Stimulated activated CD4-positive, alpha-beta T cell treated with anti-CD3 and anti-CD28 coated beads, Interleukin-1b, Interleukin-23, amount 100 ng/mL, for 48 hours (primary cell): ENCODE data around the gene SLC38A2.

Experiments
- DNase-seq: peaks from one replicate; pipeline ENCODE4 v3.0.0-alpha.2; 2020

Gene SLC38A2

DNA sequence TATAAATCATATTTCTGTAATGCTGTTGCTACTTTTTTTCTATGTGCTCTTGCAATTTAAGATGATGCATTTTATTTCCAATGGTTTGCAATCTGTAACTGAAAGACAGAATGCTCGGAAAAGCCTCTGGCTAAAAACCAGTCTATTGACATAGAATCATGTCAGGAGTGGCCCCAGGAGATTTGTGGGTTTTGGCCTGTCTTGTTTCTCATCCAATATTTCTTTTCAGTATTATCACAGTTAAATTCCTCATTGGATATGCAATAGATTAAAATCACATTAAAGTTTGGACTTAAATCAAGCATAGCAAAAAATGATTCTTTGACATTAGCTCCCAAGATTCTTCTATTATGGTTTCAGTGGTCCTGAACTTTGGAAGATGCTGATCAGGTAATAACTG is 19.1 kb upstream of the SLC38A2 start:
- DNase-seq: no peak

DNA sequence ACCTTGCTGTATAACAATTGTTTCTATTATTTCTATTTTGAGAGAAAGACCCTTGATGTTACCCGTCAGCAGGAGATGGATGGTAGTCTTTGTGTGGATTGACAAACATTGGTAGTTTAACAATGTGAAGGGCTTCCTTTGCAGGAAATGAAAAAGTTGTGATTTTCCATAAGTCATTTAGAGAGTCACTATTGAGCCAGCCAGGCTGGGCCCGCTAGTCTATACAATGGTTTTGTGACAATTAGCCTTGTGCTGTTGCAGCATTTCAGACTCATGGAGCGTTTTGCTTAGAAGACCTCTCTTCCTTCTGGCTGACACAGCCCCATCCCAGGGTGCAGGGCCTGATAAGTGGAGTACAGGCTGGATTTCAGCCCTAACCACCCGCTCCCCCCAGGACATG is 18.3 kb upstream of the SLC38A2 start:
- no peak for DNase-seq

DNA sequence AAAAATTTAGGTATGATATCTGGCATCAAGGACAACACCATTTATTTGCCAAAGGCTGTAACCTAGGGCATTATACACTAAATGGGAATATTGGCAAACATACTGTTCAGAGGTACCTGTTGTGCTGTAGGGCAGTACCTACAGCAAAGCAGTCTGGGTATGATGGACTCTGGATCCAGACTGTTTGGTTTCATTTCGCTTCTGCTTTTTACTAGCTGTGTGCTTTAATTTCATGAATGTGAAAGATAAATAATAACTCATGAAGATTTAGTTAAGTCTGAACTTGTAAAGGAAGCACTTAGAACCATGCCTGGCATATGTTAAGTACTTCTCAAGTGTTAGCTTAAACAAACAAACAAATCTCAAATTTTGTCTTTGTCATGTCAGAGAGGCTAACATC is 17.7 kb upstream of the SLC38A2 start:
- no peak for DNase-seq

DNA sequence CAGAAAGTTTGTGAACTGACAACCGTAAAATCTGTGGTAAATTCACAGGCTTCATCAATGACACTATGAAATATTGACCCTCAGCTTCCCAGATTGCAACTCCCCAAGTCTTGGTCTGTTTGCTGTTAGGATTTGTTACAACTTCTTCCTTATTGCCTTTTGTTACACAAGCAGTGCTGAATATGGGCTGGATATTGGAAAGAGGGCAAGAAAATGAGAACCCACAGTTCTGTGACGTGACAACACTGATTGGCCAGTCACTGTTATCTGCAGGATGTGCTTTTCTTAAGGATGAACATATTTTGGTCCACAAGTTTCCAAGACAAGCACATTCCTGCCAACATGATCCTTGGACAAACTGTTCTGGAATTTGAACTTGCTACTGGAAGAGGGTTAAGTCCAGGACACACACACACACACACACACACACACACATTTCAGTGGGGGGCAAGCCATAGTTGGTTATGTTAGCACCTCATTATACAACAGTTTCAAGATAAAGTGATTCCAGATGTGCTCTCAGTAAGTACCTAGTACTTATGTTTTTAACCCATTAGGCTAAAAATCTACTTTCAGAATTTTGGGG is 16.6 kb upstream of the SLC38A2 start:
- DNase-seq: no peak

DNA sequence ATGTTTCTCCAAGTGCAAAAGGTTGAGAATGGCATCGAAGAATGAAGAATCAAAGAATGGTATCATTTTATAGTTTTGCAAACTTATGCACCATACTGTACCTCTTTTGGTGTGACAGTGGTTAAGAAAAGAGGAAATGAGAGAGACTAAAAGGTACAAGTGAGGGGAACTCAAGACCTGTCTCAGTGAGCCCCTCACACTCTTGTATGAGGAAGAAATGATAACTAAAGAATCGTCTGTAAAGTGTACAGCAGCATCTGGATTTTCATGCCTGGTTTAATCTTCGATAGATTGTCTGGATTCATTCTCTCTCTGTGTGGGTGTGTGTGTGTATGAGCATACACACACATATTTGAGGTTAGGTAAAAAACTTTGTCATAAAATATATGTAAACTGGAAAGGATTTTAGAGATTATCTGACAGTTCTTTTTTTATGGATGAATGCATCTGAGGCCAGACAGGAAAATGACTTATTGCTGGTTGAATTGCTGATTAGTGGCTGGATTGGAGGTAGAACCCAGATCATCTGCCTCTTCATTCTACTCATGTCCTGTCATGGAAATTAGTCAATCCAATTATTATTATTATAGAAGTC is 16.0 kb upstream of the SLC38A2 start:
- no peak for DNase-seq

DNA sequence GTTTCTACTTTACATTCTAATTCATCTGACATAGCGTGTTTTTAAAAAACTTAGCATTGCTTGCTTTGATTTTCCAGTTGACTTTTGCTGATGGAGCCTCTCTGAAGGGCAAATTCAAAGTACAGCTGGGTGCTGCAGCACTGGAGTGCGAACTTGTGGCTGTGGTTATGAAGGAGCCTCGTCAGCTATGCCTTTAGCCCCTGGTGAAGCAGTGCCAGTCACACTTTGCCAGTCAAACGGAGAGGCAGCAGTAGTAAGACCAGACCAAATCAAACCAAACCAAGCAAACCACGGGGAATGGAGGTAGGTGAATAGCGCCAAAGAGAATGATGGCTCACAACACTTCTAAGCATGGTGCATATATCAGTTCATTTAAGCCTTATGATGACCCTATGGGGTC is 15.1 kb upstream of the SLC38A2 start:
- peak; percentile 71 for DNase-seq

DNA sequence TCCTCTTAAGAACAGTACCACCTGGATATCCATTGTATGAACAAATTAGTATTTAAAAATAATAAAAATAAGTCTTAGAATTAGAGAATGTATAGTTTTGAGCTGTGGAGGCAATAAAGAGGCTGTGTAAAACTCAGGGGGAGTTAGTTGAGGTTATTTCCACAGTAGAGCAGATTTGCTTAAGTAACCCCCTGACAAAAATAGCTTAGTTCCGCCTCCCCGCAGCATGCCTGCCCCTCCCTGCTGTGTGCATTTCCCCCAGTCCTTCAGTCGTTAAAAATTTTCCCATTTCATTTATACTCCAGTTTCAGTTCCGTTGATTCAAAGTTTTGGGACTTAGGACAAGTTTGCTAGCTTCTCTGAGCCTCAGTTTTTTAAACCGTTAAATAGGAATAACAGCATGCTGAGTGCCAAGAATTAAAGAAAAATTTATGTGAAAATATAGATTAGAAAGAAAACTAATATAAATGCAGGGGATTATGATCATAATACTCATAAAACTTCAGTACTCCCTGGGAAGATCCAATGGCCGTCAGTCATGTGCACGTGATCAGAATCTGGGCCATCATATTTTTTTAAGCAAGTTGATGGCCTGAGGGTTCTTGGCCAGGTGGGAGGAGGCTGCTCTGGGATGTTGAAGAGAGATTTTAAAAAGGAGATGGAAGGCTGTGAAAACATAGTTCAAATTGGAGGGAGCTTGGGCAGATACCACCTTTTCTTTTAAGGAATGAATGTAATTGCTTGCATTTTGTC is 14.5 kb upstream of the SLC38A2 start:
- no peak for DNase-seq

DNA sequence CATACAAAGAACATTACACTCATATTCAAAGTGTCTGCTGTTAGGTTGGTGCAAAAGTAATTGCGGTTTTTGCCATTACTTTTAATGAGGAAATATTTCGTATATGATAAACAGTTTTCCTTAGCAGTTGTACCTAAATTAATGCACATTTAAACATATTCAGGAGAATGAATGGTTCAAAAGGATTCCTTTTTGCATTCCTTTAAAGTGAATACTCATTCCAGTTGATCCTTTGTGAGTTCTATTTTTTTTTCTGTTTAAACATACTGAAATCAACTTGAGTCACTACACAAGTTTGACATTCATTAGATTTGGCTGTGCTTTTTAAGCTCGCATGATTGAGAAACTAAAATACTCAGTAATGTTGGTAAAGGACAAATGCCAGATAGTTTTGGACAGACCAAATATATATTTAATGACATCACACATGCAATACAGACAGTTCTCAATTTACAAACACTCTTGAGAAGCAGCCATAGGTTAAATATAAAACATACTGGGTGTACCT is 13.8 kb upstream of the SLC38A2 start:
- DNase-seq: no peak

DNA sequence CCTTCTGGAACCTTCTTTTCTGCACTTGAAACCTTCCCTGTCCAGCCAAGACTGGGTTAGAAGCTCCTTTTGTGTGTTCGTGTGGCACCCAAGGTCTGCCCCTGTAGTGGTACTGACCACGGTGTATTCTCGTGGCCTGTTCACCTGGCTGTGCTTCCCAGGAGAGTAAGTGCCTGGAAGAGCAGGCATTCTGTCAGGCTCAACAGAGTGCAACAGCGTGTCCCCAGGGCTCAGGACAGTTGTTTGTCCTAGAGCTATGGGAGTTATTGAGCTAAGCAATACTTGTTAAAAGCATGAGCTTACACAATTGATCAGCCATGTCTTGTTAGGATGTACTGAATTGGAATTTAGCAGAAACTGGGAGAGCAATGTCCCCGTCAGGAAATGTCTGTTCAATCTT is 12.9 kb upstream of the SLC38A2 start:
- no peak for DNase-seq

DNA sequence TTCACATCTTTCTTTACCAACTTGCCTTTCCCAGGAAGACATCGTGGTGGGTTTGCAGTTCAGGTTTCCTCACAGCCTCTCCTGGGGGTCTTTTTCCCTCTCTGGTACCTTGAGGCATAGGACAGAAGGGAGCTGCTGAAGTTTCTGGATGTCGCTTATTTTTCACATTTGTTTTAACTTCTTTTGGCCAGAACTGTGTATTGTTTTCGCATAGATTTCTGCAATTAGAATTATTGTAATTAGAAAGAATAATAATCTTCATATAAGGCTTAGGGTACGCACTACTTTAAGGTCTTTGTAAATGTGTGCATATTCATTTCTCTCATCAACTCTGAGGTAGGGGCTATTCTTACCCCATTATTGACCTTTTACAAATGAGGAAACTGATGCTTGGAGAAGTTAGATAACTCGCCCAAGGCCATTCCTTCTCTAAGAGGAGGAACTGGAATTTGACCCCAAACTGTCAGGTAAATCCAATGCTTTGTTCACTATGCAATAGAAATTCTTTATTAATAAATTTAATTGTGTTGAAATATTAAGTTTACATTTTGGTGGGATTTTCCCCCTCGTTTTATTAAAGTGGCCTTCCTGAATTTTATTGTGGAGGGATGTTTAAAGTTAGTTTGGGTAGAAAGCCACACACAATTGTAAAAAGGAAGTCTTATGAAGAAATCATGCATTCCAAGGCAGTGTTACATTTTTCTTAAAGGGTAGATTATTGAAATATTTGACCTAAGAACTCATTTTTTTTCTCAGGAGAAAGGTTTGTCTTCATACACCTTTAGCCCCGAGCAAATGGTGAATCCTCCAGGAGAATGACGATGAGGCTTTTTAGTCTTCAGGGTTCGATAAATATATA is 12.1 kb upstream of the SLC38A2 start:
- DNase-seq: no peak

DNA sequence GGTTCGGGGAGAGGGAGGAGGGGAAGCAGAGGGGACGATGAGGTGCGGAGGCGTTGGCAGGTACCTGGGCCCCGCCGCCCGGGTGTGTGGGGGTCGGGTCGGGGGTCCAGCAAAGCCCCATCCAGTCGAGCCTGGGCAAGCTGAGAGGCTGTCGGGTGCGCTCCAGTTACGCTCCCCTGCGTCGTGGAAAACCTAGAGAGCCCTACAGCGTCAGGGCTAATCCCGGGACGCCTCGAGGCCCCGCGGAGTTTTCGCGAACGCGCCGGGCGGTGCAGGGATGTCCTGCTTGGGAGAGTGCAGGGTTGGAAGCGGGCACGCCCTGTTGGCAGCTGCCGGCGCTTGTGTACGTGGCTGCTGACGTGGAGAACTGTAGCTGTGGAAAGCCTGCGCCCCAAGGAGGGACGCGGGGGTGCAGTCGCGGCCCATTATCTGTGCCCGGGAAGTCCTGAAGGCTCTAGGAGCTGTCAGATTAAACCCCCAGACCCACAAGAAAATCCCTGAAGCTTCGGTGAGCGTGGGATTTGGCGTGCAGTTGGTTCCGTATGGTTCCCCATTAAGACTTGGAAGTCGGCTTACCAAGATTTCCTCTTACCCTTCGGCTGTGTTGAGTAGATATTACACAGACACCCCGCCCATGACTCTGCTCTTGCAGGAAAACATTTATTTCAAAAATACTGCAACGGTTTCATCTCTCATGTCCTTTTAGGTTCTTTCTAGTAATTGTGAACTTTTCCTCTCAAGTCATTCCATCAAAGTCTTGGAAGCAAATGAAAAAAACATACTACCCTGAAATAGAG is 11.3 kb upstream of the SLC38A2 start:
- DNase-seq: peak; percentile 78

DNA sequence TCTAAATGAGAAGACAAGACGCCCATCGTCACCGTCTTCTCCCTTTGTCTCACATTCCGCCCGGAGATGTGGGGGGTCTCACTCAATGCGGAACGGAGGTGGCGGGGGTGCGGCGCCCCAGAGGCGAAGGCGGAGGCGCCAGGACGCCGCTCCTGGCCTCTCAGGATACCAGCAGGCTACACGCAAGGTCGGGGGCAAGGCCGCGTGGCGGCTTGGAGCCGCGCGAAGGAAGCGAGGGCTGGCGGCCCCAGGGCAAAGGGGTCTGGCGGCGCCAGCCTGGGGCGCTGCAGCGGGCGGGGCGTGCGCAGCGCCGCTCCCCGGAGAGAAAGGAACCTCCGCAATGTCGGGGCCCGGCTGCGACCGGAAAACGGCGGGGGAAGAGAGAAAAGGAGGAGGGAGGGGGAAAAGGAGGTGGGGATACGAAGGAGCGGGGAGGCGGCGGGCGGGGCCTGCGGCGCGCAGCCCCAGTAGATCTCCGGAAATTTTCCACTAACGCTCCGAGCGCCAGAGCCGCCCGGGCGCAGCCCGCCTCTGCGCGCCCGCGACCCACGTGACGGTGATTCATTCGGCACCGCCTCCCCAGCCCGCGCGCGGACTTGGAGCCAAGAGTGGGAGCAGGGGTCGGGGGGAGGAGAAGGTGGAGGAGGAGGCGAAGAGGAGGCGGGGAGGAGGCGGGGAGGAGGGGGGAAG is 10.5 kb upstream of the SLC38A2 start:
- DNase-seq: peak; percentile 92

DNA sequence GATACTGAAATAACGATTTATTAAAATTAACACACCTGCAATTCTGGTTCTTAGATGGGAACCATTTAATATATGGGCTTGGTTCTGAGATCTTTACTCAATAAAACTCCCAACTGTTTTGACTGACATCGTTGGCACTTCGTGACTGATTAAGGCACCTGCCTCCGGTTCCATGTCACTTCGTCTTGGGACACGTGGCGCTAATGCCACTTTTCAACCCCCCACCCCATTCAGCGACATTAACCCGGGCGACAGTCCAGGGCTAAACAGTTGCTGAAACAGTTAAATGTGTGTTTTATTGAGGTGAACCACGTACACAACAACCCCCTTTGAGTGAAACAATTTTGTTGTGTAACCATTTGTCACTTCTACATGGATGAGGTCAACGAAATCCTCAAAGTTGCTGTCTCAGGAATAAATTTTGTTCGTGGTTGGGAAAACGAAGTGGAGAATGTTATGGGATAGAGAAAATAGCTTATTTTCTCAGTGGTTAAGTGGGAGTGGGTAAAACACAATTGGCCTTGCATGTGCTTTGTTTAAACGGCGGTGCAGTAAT is 9.9 kb upstream of the SLC38A2 start:
- DNase-seq: no peak

DNA sequence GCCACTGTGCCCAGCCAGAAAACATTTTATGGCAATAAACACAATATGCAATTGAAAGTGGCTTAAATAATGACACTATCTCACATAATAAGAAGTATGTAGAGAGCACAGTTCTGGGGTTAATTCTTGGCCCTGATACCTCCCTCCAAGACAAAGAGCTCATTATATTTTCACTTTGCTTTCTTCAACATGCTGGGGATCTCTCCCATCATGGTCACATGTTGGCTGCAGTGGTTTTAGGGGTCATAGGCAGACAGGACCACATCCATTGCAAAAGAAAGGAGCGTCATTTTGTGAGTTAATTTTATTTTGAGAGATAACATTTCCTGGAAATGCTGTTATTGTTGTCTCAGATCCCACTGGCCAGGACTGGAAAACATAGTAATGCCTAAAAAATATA is 8.3 kb upstream of the SLC38A2 start:
- DNase-seq: no peak

DNA sequence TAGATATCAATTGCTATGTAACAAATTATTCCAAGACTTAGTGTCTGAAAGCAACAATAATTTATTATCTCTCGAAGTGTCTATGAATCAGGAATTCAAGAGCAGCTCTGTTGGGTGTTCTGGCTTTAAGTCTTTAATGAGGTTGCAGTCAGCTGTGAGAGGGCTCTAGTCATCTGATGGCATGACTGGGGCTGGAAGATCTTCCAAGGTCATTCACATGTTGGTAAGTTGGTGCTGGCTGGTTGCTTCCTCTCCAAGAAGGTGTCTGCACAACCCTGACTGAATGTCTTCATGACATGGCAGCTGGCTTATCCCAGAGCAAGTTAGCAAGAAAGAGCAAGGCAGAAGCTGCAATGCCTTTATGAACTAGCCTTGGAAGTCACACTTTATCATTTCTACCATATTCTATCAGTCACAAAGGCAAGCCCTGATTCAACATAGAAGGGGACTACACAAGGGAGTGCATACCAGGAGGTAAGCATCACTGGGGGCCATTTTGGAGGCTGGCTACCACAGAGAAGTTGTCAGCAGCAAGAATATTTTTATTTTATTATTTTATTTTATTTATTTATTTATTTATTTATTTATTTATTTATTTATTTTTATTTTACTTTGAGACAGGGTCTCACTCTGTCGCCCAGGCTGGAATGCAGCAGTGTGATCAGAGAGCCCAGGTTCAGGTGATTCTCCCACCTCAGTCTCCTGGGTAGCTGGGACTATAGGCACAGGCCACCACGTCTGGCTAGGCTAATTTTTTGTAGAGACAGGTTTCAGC is 7.6 kb upstream of the SLC38A2 start:
- DNase-seq: no peak

DNA sequence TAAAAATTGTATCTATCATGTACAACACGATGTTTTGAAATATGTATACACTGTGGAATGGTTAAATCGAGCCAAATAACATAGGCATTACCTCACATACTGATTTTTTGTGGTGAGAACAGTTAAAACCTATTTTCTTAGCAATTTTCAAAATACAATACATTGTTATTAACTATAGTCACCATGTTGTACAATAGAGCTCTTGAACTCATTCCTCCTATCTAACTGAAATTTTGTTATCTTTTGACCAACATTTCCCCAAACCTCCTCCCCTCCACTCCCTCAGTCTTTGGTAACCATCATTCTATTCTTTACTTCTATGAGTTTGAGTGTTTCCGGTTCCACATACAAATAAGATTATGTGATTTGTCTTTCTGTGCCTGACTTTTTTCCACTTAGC is 6.8 kb upstream of the SLC38A2 start:
- no peak for DNase-seq

DNA sequence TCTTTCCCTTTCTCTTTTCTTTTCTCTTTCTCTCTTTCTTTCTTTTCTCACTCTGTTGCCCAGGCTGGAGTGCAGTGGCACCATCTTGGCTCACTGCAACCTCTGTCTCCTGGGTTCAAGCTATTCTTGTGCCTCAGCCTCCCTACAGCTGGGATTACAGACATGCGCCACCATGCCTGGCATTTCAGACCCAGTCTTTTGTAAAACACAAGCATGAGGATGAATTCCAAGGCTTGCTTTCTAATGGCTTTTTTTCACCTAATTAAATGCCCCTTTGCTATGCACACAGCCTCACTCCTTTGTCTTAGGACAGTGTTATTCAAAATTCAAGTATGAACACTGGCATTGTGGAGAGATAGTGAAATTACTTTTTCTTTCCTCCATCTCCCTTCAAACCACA is 6.0 kb upstream of the SLC38A2 start:
- no peak for DNase-seq

DNA sequence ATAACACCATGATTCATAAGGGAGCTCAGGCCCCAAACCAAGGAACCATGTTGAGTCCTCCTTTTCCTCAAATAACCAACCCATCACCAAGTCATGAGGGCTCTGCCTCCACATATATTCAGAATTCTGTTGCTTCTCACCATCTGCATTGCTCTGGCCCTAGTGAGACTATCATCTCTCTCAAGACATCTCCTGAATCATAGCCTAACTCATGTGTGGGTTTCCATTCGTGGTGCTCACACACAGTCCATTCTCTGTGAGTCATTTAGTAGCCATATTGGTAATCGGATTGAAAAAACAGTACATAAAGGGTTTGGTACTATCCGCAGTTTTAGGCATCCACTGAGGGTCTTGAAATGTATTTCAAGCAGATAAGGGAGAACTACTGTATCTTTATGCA is 5.1 kb upstream of the SLC38A2 start:
- peak; percentile 28 for DNase-seq

DNA sequence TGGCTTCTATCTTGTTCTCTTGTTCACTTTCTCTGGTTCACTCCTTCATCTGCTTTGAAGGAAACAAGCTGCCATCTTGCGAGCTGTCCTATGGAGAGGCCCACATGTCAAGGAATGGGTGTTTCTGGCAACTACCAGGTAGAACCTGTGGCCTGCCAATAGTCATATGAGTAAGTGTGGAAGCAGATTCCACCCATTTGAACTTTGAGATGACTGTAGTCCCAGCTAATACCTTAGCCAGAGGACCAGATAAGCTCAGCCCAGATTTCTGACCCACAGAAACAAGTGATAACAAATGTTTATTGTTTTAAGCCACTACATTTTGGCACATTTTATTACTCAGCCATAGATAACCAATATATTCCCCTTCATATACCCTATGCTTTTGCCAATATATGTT is 4.0 kb upstream of the SLC38A2 start:
- DNase-seq: no peak

DNA sequence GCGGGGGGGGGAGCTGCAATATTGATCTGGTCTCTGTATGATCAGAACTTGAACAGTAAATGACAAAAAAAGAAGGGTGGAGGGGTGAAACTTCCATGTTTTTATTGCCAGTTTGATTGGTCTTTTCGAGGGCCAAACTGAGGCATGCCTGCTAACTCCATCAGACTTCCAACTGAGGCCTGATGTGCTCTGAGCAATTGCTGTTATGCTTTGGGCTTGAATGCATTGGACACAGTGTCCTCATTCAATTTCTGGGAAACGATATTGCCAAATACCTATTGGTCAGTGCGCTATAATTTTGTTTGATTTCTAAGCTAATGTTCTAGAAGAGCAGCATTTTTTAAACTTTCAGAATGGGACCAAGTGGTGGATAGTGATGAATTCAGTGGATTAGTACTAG is 2.1 kb upstream of the SLC38A2 start:
- no peak for DNase-seq

DNA sequence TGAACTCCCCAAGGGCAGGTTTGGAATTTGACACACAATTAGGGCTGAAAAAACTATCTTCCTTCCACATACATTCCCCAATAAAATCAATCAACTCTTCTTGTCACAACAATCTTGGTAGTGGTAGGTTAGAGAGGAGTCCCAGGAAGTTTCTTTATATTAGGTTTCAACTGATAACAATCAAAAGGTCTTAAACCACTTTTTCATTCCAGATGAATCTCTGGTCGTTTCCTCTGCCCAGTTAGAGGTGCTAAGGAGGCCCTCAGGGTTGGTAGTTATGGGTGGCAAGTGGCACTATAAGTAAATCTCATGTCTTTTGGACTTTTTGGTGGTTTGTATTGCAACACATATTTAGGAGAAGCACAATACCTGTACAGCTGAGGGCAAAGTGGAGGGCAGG is 1.7 kb upstream of the SLC38A2 start:
- no peak for DNase-seq
